ENCODE data around the gene ZFP30. TPM values are rescaled to one million over a fixed set of nuclear protein-coding genes. Genes with fewer than 3 reads are reported as not detected.

ZFP30 gene
- total and polyA plus RNA-seq, 2 of the 13 experiments (the other 11 are each of a cell fraction or from before 2014, with no cell fraction given) = 3.4 to 19.2 TPM

DNA sequence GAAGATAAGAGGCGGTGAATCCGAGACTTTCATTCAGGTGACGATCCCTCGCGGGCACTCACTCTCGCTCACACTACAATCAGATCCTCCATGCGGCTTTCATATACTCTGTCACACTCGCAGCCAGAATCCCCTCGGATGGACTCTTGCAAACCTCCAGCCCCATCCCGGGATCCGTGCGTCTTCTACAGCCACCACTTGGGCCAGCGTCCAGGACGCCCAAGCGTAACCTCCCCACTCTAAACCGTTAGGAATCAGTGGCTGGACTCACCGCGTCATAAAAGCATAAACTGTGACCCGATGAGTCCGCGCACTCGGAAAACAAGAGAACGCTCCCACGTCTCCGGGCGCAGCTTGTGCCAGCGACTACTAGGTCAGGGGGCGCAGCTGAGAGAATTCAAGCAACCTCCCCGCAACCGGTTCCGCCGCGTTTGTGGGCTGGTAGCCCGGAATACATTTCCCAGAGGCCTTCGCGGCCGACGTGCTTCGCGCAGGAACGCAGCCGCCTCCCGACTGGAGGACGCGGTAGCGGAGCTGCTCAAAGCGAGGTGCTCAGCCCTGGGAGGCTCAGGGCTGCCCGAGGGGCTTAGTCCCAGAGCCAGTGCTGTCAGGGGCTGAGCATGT, 36.7 kb upstream of the ZFP30 start (continued):
- peak; percentile 70 for TF ChIP-seq HDAC2 (CRISPR knock-in tag; IDR thresholded peaks at IDR 0.05)
- TF ChIP-seq CREB3 (CRISPR knock-in tag; IDR thresholded peaks at IDR 0.05) = no peak
- TF ChIP-seq KLF11 (CRISPR knock-in tag; IDR thresholded peaks at IDR 0.05) = no peak
- TF ChIP-seq IRX3 (CRISPR knock-in tag; IDR thresholded peaks at IDR 0.05; ENCODE audit: borderline replicate concordance, low read depth) = no peak
- TF ChIP-seq SAFB2 (CRISPR knock-in tag; IDR thresholded peaks at IDR 0.05; ENCODE audit: borderline replicate concordance, low read depth) = no peak
- TF ChIP-seq POLR2AphosphoS5 (IDR thresholded peaks at IDR 0.05; ENCODE audit: low read depth, low read length) = peak; percentile 83
- no peak for TF ChIP-seq HIVEP1 (CRISPR knock-in tag; IDR thresholded peaks at IDR 0.05)
- peak; percentile 85 for TF ChIP-seq ASH2L (IDR thresholded peaks at IDR 0.05; ENCODE audit: insufficient read length, low read depth, low read length)
- no peak for TF ChIP-seq ZNF446 (CRISPR knock-in tag; IDR thresholded peaks at IDR 0.05)
- TF ChIP-seq ZC3H13 (CRISPR knock-in tag; IDR thresholded peaks at IDR 0.05) = no peak
- no peak for TF ChIP-seq ZNF7 (CRISPR knock-in tag; IDR thresholded peaks at IDR 0.05)
- no peak for TF ChIP-seq ZNF543 (CRISPR knock-in tag; IDR thresholded peaks at IDR 0.05)
- TF ChIP-seq ZFP62 (CRISPR knock-in tag; IDR thresholded peaks at IDR 0.05) = no peak
- TF ChIP-seq, protein P1, sequence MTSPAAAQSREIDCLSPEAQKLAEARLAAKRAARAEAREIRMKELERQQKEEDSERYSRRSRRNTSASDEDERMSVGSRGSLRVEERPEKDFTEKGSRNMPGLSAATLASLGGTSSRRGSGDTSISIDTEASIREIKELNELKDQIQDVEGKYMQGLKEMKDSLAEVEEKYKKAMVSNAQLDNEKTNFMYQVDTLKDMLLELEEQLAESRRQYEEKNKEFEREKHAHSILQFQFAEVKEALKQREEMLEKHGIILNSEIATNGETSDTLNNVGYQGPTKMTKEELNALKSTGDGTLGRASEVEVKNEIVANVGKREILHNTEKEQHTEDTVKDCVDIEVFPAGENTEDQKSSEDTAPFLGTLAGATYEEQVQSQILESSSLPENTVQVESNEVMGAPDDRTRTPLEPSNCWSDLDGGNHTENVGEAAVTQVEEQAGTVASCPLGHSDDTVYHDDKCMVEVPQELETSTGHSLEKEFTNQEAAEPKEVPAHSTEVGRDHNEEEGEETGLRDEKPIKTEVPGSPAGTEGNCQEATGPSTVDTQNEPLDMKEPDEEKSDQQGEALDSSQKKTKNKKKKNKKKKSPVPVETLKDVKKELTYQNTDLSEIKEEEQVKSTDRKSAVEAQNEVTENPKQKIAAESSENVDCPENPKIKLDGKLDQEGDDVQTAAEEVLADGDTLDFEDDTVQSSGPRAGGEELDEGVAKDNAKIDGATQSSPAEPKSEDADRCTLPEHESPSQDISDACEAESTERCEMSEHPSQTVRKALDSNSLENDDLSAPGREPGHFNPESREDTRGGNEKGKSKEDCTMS (CRISPR knock-in tag; conservative IDR thresholded peaks at IDR 0.05) = no peak
- peak; percentile 63; the same call in 1 of the 2 replicates for TF ChIP-seq ZSCAN21 (CRISPR knock-in tag; IDR thresholded peaks at IDR 0.05; ENCODE audit: borderline replicate concordance)
- TF ChIP-seq SMAD1 (CRISPR knock-in tag; IDR thresholded peaks at IDR 0.05; ENCODE audit: borderline replicate concordance, low read depth) = 0 out of 2 replicates have a peak, but pooled peaks have one; percentile 63
- TF ChIP-seq ZBTB44 (CRISPR knock-in tag; IDR thresholded peaks at IDR 0.05) = no peak
- TF ChIP-seq TBX3 (IDR thresholded peaks at IDR 0.05; ENCODE audit: borderline replicate concordance) = no peak
- TF ChIP-seq ZNF282 (IDR thresholded peaks at IDR 0.05; ENCODE audit: partially characterized antibody) = no peak
- 0 out of 2 replicates have a peak, but pooled peaks have one; percentile 54 for TF ChIP-seq ZIK1 (CRISPR knock-in tag; IDR thresholded peaks at IDR 0.05; ENCODE audit: borderline replicate concordance, low read depth)
- TF ChIP-seq, protein P2, sequence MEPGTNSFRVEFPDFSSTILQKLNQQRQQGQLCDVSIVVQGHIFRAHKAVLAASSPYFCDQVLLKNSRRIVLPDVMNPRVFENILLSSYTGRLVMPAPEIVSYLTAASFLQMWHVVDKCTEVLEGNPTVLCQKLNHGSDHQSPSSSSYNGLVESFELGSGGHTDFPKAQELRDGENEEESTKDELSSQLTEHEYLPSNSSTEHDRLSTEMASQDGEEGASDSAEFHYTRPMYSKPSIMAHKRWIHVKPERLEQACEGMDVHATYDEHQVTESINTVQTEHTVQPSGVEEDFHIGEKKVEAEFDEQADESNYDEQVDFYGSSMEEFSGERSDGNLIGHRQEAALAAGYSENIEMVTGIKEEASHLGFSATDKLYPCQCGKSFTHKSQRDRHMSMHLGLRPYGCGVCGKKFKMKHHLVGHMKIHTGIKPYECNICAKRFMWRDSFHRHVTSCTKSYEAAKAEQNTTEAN (CRISPR knock-in tag; conservative IDR thresholded peaks at IDR 0.05) = no peak
- no peak for TF ChIP-seq THAP8 (CRISPR knock-in tag; IDR thresholded peaks at IDR 0.05; ENCODE audit: borderline replicate concordance)
- TF ChIP-seq ZNF83 (CRISPR knock-in tag; IDR thresholded peaks at IDR 0.05; ENCODE audit: borderline replicate concordance) = 0 out of 2 replicates have a peak, but pooled peaks have one; percentile 36
